Mucosa of rectum (tissue), 2 donors: ENCODE measurements around the gene MTERF4.

Source experiments
- H3K27ac ChIP-seq, 2 donors: one replicate each; pipeline ENCODE4 v1.7.0; 2013; ENCODE audit warnings: inconsistent platforms in 2 of 2, low read depth in 2 of 2, low read length in 2 of 2
- H3K27me3 ChIP-seq, 2 donors: one replicate each; pipeline ENCODE4 v1.7.0; 2013; ENCODE audit warnings: low read length in 2 of 2; ENCODE audit not compliant: control insufficient read depth in 2 of 2, insufficient read depth in 2 of 2
- H3K36me3 ChIP-seq, 2 donors: one replicate each; pipeline ENCODE4 v1.7.0; 2013; ENCODE audit warnings: low read length in 2 of 2; ENCODE audit not compliant: control insufficient read depth in 2 of 2, insufficient read depth in 2 of 2
- H3K4me1 ChIP-seq, 2 donors: one replicate each; pipeline ENCODE4 v1.7.0; 2013; ENCODE audit warnings: low read length in 2 of 2, mild to moderate bottlenecking in 1 of 2; ENCODE audit not compliant: control insufficient read depth in 2 of 2, insufficient read depth in 2 of 2
- H3K4me3 ChIP-seq, 2 donors: one replicate each; pipeline ENCODE4 v1.7.0; 2013; ENCODE audit warnings: low read length in 2 of 2
- H3K9ac ChIP-seq, 2 donors: one replicate each; pipeline ENCODE4 v1.7.0; 2013; ENCODE audit warnings: low read length in 2 of 2, low read depth in 1 of 2, mild to moderate bottlenecking in 1 of 2
- H3K9me3 ChIP-seq, 2 donors: one replicate each; pipeline ENCODE4 v1.7.0; 2013; ENCODE audit warnings: low read length in 2 of 2; ENCODE audit not compliant: control insufficient read depth in 2 of 2
- donor health status: healthy.
- donor health status: Normal muscosa, but diverticular disease.

Gene MTERF4

DNA sequence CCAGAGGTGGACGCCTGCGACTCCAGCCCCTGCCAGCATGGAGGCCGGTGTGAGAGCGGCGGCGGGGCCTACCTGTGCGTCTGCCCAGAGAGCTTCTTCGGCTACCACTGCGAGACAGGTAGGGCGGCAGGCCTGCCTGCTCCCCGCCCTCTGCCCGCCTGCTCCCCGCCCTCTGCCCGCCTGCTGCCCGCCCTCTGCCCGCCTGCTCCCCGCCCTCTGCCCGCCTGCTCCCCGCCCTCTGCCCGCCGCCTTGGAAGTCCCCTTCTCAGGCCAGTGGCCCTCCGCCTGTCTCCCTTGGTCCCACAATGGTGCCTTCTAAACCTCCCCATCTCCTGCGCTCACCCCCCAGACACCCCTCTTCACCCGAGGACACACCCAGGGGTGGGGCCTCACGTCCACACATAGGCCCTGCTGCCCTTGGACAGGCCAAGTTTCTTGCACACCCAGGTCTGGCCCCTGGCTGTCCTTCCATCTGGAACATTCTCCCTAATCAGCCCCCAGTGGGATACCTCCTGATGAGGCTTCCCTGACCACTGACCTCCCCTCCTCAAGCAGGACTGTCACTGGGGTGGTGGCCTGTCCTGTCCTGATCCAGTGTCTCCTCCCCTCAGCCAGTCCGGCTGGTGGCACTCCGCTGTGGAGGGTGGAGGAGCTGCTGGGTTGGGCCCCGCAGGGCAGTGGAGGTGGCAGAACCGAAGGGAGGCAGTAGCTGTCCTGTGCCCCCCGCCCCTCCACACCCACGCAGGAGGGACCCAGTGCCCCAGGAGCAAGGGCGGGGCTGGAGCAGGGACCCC lies 37.9 kb downstream of the MTERF4 start:
- Histone ChIP-seq H3K9me3 (no peaks in the 10 kb centered on the region), H3K4me3 (peak overlapping the region in 1 of 2 donors; percentile 22), H3K27ac (no peak overlapping the region), H3K36me3 (no peaks in the 10 kb centered on the region), H3K9ac (no peak overlapping the region), H3K27me3 (no peaks in the 10 kb centered on the region), H3K4me1 (peaks cover 0 to 3% of the 10 kb centered on the region in 2 donors)

DNA sequence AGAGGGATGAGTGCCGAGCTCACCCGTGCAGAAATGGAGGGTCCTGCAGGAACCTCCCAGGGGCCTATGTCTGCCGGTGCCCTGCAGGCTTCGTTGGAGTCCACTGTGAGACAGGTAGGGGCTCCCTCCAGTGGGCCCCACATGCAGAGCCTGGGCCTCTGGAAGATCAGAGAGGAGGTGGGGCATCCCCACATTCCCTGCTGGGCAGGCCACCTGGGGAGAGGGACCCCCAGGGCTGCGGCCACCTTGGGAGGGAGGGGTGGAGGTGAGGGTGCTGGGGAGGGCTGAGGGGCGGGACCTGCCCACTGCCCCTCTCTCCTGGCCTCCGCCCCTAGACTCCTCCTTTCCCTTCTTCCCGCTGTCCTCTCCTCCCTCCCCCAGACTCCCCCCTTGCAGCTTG lies 38.5 kb downstream of the MTERF4 start:
- H3K4me3 ChIP-seq: no peak overlapping the region
- no peak overlapping the region for H3K27ac ChIP-seq
- no peaks in the 10 kb centered on the region for H3K36me3 ChIP-seq
- no peak overlapping the region for H3K9ac ChIP-seq
- H3K9me3 ChIP-seq: no peaks in the 10 kb centered on the region
- H3K4me1 ChIP-seq: peaks cover 0 to 3% of the 10 kb centered on the region in 2 donors
- H3K27me3 ChIP-seq: no peaks in the 10 kb centered on the region

DNA sequence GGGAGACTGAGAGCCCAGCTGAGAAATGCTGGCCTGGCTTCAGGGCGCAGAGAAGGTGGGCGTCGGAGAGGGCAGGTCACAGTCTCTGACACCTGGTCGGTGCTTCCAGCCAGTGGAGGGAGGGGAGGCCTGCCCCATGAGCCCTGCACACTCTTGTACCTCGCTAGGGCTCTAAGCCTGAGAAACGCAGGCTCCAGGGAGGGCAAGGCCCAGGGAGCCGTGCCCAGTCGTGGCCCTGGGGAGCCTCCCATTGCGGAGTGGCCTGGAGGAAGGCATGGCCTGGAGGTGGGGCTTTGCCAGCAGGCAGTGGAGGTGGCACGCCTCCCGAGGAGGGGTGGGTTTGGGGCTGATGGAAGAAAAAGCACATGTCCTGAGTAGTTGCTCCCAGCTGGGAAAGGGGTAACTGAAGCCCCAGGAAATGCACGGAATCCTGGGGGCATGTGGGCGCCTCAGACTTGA lies 39.0 kb downstream of the MTERF4 start:
- H3K36me3 ChIP-seq: no peaks in the 10 kb centered on the region
- no peaks in the 10 kb centered on the region for H3K27me3 ChIP-seq
- no peak overlapping the region for H3K4me3 ChIP-seq
- H3K4me1 ChIP-seq: peaks cover 0 to 3% of the 10 kb centered on the region in 2 donors
- H3K27ac ChIP-seq: no peak overlapping the region
- no peak overlapping the region for H3K9ac ChIP-seq
- H3K9me3 ChIP-seq: no peaks in the 10 kb centered on the region

DNA sequence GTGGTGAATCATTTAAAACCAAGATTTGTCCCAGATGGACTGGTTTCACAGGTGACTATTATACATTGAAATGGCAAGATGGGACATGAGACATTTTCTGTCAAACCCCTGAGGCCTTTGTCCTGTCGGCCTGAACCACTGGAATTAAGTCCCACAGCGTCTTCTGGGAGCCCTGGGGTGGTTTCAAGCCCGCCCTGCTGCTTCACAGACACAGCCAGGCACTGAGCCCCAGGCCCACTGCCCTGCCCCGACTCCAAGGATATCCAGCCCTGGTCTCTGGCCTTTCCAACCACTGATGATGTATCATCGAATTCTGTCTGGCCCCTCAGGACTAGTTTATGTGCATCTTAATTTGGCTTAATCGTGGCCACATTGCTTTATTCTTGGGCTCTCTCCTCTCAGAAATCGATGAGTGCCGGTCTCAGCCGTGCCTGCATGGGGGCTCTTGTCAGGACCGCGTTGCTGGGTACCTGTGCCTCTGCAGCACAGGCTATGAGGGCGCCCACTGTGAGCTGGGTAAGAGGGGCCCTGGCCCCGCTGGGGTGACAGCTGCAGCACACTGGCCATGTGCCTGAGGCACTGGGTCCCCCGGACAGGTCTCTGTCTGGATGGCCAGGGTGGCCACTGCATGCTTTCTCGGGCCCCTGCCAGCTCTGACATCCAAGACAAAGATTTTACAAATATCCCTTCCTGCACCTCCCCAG lies 39.5 kb downstream of the MTERF4 start:
- no peak overlapping the region for H3K4me3 ChIP-seq
- no peaks in the 10 kb centered on the region for H3K27me3 ChIP-seq
- peaks cover 0 to 3% of the 10 kb centered on the region in 2 donors for H3K4me1 ChIP-seq
- no peak overlapping the region for H3K27ac ChIP-seq
- no peaks in the 10 kb centered on the region for H3K9me3 ChIP-seq
- H3K36me3 ChIP-seq: no peaks in the 10 kb centered on the region
- no peak overlapping the region for H3K9ac ChIP-seq

DNA sequence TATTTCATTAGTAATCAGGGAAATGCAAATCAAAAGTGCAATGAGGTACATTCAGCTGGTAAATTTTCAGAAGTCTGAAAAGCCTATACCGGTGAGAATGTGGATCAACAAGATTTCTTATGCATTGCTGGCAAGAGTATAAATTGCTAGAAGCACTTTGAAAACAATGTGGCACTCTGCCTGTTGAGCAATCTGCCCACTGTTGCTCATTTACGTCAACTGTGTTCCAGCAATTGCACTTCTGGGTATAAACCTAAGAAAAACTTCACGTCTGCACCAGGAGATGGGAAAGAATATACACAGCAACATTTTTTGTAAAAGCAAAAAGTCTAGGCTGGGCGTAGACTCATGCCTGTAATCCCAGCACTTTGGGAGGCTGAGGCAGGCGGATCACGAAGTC lies 40.8 kb downstream of the MTERF4 start:
- no peaks in the 10 kb centered on the region for H3K36me3 ChIP-seq
- peaks cover 0 to 3% of the 10 kb centered on the region in 2 donors for H3K4me1 ChIP-seq
- H3K4me3 ChIP-seq: no peak overlapping the region
- H3K9me3 ChIP-seq: no peaks in the 10 kb centered on the region
- no peaks in the 10 kb centered on the region for H3K27me3 ChIP-seq
- H3K27ac ChIP-seq: no peak overlapping the region
- no peak overlapping the region for H3K9ac ChIP-seq

DNA sequence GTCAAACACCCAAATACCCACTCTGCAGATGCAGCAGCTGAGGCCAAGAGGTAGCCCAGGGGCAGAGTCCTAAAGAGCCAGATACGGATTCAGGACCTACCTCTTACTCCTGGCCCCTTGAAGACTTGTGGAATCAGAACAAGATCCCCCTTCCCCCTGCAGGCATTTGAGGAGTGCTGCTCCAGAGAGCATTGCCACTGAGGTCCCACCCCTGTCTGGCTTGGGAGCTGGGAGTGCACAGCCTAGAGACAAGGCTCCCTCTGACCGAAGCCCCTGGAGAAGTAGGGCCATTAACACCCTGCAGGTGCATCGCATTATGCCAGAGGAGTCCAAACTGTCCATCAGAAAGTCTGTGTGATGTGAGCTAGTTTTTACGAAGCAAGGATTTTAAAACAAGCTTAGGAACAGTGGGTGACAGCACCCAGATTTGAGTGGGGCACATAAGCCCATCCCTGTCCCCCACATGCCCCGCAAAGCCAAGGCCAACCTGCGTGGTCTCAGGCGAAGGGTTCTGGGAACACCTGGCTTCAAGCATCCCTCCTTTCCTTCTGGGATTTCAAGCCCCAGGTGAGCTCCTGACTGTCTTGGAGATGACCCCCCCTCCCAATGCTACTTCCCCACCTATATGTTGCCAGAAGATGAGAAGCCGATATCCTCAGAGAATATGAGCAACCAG lies 48.4 kb downstream of the MTERF4 start:
- Histone ChIP-seq H3K9ac (no peak overlapping the region), H3K36me3 (peaks cover 2% of the 10 kb centered on the region in 2 donors), H3K27me3 (no peaks in the 10 kb centered on the region), H3K27ac (no peak overlapping the region), H3K9me3 (no peaks in the 10 kb centered on the region), H3K4me1 (no peaks in the 10 kb centered on the region), H3K4me3 (no peak overlapping the region)

DNA sequence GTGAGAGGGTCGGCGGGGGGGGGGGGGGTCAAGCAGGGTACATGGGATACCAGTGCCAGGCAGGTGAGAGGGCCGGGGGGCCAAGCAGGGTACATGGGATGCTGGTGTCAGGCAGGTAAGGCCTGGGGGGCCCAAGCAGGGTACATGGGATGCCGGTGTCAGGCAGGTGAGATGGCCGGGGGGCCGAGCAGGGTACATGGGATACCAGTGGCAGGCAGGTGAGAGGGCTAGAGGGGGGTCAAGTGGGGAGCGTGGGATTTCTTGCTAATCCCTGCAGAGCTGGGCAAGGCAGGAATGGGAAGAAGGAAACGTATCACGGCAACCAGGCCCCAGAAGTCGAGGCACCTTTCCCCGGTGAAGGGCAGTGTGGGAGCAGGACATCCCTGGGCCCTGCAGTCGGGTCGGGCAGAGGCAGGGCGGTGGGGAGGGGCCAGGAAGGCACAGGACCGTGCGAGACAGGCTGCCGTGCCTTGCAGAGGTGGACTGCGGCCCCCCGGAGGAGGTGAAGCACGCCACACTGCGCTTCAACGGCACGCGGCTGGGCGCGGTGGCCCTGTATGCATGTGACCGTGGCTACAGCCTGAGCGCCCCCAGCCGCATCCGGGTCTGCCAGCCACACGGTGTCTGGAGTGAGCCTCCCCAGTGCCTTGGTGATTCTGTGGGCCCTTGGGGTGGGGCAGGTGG lies 49.3 kb downstream of the MTERF4 start:
- Histone ChIP-seq H3K36me3 (peaks cover 2% of the 10 kb centered on the region in 2 donors), H3K9ac (no peak overlapping the region), H3K4me3 (no peak overlapping the region), H3K27me3 (no peaks in the 10 kb centered on the region), H3K27ac (no peak overlapping the region), H3K4me1 (no peaks in the 10 kb centered on the region), H3K9me3 (no peaks in the 10 kb centered on the region)

DNA sequence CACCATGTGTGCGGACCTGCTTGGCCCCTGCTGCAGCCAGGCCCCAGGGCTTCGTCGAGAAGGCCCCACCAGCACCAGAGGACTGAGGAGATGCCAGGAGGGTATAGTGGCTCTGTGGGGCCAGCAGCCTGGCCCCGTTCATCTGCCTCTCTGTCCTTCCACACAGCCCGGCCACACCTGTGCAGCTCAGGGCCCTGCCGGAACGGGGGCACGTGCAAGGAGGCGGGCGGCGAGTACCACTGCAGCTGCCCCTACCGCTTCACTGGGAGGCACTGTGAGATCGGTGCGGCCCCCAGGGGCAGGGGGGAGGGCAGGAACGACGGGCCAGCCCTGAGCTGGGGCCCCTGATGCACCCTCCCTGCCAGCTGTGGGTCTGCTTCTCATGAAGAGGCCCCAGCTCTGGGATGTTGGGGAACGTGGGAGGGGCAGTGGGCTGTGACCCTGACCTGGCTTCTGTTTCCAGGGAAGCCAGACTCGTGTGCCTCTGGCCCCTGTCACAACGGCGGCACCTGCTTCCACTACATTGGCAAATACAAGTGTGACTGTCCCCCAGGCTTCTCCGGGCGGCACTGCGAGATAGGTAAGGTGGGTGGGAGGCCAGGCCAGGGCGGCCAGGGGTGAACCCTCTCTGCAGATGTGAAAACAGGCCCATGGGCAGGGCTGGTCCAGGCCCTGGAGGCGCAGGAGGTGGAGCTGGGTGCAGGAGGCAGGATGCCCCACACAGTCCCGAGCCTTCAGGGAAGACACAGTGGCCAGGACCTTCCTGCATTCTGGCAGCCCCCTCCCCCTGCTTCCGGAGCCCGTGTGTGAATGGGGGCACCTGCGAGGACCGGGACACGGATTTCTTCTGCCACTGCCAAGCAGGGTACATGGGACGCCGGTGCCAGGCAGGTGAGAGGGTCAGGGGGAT lies 50.3 kb downstream of the MTERF4 start:
- Histone ChIP-seq H3K36me3 (peaks cover 2% of the 10 kb centered on the region in 2 donors), H3K9me3 (no peaks in the 10 kb centered on the region), H3K27me3 (no peaks in the 10 kb centered on the region), H3K27ac (no peak overlapping the region), H3K4me3 (no peak overlapping the region), H3K4me1 (no peaks in the 10 kb centered on the region), H3K9ac (no peak overlapping the region)
